ENCODE results near the gene NDRG4.

Gene NDRG4

DNA sequence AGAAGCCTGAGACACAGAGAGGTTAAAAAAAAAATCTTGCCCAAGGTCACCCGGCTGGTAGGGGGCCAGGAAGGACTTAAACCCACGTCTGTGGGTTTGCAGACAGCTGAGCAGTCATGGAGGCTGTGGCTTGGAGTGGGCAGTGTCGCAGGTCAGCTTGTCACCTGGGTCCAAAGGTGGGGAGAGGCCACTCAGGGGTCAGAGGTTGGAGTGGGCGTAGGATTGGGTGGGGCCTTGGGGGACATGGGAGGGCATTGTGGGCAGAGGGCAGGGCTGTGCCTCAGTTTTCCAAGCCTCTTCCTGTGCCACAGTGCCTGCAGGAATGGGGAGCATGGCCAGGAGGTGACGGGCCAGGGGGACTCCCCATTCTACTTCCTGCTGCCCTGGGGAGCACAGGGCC is 2.0 kb upstream of the NDRG4 start:
- ATAC-seq: no peak
- Mint-ChIP-seq H3K9me3 (no peaks in the 10 kb centered on the region), H3K36me3 (no peaks in the 10 kb centered on the region), H3K27ac (no peak overlapping the region), H3K4me3 (no peak overlapping the region), H3K27me3 (peaks cover 84% of the 10 kb centered on the region), H3K4me1 (peaks cover 46% of the 10 kb centered on the region)

DNA sequence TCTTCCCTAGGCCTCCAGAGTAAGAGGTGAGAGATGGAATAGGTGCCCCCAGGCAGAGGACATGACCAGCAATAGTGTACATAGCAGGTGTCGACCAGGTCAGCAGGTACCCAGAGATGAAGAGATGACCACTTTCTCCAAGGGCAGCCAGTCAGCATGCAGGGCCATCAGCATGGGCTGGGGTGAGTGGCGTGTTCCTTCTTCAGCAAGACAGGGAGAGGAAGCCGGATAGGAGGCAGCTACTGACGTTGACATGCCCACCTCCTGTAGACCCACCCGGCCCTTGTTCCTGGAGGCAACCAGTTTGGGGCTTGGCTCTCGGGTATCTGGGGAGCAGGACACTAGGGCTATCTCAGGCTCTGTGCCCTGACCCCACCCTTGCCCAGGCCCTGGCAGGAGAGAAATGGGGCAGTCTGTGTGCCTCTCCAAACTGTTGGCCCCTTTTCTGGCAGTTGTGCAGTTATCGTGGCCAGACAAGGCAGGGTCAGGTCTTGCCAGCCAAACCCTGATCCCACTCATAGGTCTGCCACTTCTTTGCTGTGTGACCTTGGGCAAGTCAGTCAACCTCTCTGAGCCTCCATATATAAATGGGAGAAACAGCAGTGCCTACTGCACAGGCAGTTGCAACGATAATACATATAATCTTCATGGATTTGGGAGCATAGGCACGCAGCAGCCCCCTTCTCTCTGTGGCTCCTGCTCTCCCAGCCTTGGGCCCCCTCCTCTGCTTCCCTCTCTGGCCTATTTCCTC is 1.4 kb upstream of the NDRG4 start:
- Mint-ChIP-seq H3K36me3 (no peaks in the 10 kb centered on the region), H3K9me3 (no peaks in the 10 kb centered on the region), H3K27ac (no peak overlapping the region), H3K27me3 (peaks cover 84% of the 10 kb centered on the region), H3K4me3 (no peak overlapping the region), H3K4me1 (peaks cover 46% of the 10 kb centered on the region)
- ATAC-seq: no peak

DNA sequence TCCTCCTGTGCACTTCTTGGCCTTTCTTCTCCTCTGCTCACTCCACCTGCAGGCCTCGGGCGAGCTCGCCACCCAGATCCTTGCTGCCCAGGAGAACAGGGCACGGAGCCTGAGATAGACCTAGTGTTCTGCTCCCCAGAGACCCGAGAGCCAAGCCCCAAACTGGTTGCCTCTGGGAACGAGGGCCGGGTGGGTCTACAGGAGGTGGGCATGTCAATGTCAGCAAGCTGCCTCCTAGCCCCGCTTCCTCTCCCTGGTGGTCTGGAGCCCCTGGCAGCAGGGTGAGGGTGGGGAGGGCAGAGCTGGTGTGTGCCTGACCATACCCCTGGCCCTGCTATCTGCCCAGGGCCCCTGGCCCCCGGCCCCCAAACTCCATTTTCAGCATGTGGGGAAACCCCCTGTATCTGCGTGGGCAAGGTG is 841 bp upstream of the NDRG4 start:
- no peak overlapping the region for H3K27ac Mint-ChIP-seq
- peaks cover 89% of the 10 kb centered on the region for H3K27me3 Mint-ChIP-seq
- no peak overlapping the region for H3K4me3 Mint-ChIP-seq
- H3K4me1 Mint-ChIP-seq: peaks cover 46% of the 10 kb centered on the region
- ATAC-seq: no peak
- H3K9me3 Mint-ChIP-seq: no peaks in the 10 kb centered on the region
- no peaks in the 10 kb centered on the region for H3K36me3 Mint-ChIP-seq

DNA sequence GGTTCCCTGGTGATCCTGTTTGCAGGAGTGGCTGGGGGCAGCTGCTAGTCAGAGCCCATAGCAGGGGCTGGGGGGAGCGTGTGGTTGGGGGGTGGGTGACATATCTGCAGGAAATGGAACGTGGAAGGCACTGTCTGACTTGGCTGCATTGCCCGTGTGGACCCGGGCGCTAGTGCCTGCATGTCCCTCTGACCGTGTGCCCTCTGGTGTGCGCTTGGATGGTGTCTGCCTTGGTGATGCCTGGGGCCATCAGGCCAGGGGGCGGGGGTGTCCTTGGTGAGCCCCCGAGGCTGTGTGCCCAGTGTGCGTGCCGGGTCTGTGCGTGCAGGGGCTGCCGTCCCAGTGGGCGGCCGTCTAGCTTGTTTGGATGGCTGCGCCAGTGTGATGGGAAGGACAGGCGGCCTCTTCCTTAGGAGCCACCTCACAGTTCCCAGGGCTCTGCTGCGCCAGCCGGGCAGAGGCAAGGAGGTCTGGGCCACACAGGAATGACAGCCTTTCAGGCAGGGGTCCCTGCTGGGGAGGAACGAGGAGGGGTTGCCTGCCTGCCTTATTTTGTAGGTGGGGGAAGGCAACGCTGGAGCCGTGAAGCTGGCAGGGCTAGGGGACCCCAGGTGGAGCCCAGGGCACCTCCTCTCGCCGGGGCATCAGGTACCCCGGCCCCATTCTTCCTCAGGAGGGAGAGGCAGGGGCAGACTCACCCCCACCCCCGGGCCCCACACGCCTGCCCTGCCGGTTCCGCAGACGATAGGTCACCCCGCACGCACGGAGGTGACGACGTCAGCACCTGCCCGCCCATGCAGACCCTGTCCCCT is 693 bp downstream of the NDRG4 start:
- Mint-ChIP-seq H3K4me3 (peak overlapping the region; percentile 77), H3K27ac (no peak overlapping the region), H3K27me3 (peaks cover 81% of the 10 kb centered on the region), H3K9me3 (no peaks in the 10 kb centered on the region), H3K4me1 (peaks cover 39% of the 10 kb centered on the region), H3K36me3 (no peaks in the 10 kb centered on the region)
- peak; percentile 31 for ATAC-seq

DNA sequence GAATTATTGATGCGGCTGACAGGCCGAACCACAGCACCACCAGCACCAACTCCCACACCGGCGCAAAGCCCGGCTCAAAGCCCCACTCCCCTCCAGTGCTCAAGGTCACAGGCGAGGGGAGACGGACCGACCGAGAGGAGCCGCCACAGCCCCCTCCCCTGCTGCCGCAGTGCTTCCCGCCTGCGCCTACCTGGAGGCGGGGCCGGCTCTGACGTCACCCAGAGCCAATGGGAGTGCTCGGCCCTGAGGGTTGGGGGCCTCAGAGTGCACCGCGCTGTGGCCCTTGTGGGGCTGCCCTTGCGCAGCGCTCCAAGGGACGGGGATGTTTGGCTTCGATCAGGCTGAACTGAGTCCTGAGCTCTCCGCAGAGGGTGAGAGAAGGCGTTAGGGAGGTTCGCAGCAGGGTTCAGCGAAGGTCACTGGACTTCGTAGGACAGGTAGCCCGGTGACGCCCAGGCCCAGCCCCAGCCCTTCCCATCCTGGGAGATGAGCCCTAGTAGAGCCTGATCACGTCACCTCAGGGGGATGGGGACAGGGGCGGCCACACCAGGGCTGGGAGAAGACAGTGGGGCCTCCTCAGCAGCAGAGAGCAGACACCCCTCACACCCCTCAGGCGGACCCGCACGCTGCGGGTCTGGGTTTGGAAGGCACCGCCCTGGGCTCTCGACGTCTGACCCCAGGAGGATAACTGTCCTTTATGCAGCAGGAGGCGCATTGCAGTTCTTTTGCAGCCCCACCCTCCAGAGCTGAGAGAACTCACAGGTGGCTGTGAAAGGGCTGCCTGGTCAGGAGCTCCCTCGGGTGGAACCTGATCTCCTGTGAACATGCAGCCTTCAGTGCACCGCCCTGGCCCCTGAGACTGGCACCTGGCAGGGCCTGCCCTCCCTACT is 1.5 kb downstream of the NDRG4 start:
- Mint-ChIP-seq H3K4me3 (peak overlapping the region; percentile 77), H3K27ac (no peak overlapping the region), H3K9me3 (no peaks in the 10 kb centered on the region), H3K4me1 (peaks cover 39% of the 10 kb centered on the region), H3K36me3 (no peaks in the 10 kb centered on the region), H3K27me3 (peaks cover 86% of the 10 kb centered on the region)
- peak; percentile 31 for ATAC-seq

DNA sequence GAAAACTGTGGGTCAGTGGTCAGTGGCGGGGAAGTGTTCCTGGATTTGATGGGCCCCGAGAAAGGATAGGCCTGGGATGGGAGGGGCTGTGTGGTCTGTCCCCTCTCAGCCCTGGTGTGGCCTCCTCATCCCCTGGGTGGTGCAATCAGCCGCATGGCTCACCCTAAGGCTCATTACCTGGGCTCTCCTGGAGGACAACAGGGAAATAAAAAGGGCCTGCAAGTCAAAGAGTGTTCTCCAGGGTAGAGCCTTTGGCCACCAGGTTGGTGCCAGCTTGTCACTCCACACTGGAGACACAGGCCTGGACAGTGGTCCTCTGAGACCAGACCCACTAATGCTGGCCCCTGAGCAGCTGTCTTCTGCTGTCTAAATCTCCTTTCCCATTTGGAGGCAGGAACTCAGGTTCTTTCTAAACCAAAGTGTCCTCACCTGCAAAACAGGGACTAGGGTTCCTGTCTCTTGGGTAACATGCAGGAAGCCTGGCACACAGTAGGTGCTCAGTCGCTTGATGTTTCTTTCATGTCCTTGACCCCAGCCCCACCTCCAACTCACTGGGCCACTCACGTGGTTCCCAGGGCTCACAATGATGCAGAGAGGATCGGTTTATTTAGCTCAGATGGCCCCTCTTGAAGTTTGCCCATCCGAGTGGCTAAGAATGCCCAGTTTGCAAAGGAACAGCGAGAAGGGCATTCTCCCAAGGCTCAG is 2.4 kb downstream of the NDRG4 start:
- H3K36me3 Mint-ChIP-seq: no peaks in the 10 kb centered on the region

DNA sequence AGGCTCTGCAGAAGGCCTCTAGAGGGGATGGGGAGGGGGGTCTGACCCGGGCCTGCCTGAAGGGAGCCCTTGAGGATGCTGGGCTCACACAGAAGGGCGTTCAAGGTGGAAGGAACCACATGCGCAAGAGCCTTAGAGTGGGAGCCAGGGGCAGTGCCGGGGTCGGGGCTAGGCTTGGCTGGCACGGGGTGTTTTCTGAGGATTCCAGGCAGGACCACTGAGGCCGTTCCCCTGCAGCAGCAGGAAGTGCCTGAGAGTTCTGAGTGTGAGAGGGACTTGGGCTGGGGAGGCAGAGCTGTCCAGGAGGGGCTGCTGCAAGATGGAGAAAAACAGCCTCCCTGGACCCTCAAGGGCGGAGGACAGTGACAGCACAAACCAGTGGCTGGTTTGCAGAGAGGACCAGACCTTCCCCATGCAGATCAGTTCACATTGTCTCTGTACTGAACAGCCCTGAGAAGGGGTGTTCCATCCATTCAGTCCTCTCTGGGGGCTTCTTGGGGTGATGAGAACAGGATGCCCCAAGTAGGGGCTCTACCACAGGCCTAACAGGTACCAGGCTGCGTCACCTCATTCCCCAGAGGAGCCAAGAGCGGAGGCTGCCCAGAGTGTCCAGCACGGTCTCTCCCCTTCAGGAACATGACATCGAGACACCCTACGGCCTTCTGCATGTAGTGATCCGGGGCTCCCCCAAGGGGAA is 3.4 kb downstream of the NDRG4 start:
- Mint-ChIP-seq H3K4me1 (peaks cover 30% of the 10 kb centered on the region), H3K36me3 (no peaks in the 10 kb centered on the region), H3K27ac (no peak overlapping the region), H3K4me3 (no peak overlapping the region), H3K27me3 (peaks cover 81% of the 10 kb centered on the region), H3K9me3 (no peaks in the 10 kb centered on the region)
- ATAC-seq: no peak

More for the DNA sequence above, 2.4 kb downstream of the NDRG4 start:
- Mint-ChIP-seq H3K4me3 (no peak overlapping the region), H3K27ac (no peak overlapping the region), H3K9me3 (no peaks in the 10 kb centered on the region), H3K4me1 (peaks cover 39% of the 10 kb centered on the region), H3K27me3 (peaks cover 86% of the 10 kb centered on the region)
- no peak for ATAC-seq

DNA sequence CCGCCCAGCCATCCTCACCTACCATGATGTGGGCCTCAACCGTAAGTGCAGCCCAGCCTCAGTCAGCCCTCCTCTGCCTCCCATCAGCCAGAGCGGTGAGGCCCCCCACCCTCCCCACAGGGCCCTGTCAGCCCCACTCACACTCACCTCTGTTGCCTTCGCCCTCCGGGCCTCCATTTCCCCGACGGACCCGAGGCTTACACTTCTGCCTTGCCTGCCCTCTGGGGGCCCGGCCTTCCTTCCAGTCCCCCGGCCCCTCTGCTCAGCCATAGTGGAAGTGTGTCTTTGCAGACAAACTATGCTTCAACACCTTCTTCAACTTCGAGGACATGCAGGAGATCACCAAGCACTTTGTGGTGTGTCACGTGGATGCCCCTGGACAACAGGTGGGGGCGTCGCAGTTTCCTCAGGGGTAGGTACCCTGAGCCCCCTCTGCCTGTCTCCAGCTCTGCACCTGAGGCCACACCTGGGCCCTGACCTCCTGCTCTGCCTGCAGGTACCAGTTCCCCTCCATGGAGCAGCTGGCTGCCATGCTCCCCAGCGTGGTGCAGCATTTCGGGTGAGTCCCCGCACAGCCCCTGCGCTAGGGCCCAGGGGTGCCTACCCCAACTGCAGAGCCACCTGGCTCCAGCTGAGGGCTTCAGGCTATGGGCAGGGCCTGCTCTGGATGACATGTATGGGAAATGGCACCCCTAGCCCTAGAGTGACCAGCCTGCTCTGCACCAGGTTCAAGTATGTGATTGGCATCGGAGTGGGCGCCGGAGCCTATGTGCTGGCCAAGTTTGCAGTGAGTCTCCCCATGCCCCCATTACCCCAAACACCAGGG is 4.1 kb downstream of the NDRG4 start:
- H3K4me1 Mint-ChIP-seq: peaks cover 30% of the 10 kb centered on the region
- no peak for ATAC-seq
- H3K9me3 Mint-ChIP-seq: no peaks in the 10 kb centered on the region
- H3K27me3 Mint-ChIP-seq: peaks cover 75% of the 10 kb centered on the region
- H3K4me3 Mint-ChIP-seq: no peak overlapping the region
- H3K27ac Mint-ChIP-seq: no peak overlapping the region
- H3K36me3 Mint-ChIP-seq: no peaks in the 10 kb centered on the region

DNA sequence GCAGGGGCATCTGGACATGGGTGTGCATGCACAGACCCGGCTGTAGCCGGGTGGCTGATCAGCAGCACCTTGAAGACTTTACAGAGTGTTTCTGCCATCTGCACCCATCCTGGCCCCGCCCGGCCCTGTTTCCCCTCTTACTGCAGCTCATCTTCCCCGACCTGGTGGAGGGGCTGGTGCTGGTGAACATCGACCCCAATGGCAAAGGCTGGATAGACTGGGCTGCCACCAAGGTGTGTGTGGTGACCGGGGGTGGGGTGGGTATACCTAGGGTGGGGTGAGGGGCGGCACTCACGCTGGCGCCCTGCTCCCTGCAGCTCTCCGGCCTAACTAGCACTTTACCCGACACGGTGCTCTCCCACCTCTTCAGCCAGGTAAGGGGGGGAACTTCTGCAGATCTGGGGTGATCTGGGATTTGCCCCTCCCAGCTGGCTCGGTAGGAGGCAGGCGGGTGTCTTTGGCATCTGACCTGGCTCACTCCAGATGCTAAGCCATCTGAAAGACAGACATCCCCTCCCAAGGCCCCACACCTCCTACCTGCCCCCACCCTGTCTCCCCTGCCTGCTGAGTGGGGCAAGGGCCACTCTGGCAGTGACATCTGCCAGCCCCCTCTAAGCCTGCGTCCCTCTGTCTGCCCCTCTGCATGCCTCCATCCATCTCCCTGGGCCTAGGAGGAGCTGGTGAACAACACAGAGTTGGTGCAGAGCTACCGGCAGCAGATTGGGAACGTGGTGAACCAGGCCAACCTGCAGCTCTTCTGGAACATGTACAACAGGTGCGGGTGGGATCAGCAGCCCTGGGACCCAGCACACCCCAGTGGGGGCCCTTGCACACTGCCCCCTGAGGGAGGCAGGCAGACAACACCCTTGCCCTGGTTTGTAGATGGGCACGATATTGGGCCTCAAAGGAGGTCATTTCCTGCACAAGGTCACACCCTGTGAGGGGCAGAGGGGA is 6.6 kb downstream of the NDRG4 start:
- Mint-ChIP-seq H3K27ac (no peak overlapping the region), H3K4me3 (no peak overlapping the region), H3K4me1 (peaks cover 13% of the 10 kb centered on the region), H3K36me3 (no peaks in the 10 kb centered on the region), H3K27me3 (peaks cover 54% of the 10 kb centered on the region), H3K9me3 (no peaks in the 10 kb centered on the region)
- no peak for ATAC-seq

DNA sequence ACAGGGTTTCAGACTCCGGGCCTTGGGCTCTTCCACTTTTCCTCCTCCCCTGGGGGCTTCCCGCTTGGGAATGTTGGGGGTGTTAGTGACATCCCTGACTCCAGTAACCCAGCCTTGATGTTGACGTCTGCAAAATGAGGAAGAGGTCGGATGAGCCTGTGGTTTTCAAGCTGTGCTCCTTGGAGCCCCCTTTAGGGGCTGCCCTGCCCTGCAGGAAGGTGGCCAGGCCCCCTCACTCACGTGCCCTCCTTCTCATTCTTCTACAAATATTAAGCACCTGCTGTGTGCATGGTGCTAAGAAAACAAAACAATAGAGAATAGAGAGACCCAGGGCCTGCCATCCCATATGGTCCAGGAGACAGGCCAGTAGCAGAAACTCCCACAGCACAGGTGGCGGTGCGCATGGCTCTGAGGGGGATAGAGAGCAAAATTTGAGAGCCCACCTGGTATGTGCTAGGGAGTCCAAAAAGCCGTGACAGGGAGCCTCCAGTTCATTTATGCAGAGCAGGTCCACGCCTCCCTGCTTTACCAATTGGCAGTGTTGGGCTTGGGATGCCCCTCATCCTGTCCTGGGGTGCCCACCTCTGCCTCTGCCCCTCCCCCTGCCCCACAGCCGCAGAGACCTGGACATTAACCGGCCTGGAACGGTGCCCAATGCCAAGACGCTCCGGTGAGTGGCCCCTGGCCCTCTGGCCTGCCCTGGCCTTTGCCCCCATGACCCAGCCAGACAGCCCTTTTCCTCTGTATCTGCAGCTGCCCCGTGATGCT is 7.4 kb downstream of the NDRG4 start:
- Mint-ChIP-seq H3K9me3 (no peaks in the 10 kb centered on the region), H3K36me3 (no peaks in the 10 kb centered on the region), H3K4me3 (no peak overlapping the region), H3K27me3 (peaks cover 46% of the 10 kb centered on the region), H3K27ac (no peak overlapping the region), H3K4me1 (peaks cover 13% of the 10 kb centered on the region)
- ATAC-seq: no peak

DNA sequence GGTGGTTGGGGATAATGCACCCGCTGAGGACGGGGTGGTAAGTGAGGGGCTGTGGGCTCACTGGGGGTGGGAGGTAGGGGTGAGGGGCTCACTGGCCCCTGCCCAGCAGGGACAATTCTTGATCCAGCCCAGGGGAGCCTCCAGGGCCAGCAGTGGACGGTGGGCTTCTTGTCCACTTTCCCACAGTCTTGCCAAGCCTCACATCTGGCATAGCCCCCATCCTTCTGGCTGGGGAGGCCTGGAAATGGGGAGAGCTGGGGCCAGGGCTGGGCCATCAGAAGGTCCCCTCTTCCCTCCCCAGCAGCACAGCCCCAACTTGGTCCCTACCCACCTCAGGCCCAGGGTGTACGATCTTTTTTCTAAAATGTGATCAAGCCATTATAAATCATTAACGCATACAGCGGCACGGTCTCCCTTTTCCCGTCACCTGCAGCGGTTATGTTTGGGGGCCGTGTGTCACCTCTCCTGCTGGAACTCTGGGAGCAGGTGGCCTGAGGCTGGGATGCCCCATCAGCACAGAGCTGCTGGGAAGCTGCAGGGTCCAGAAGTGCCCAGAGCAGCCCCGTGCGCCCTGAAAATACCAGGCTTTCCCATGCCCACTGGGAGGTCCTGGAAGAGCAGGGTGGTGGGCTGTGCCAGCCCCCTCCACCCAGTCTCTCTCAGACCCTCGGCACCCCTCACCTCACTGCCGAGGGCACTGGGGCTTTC is 8.2 kb downstream of the NDRG4 start:
- Mint-ChIP-seq H3K9me3 (no peaks in the 10 kb centered on the region), H3K4me3 (no peak overlapping the region), H3K4me1 (peaks cover 13% of the 10 kb centered on the region), H3K36me3 (no peaks in the 10 kb centered on the region), H3K27ac (no peak overlapping the region), H3K27me3 (peaks cover 38% of the 10 kb centered on the region)
- ATAC-seq: no peak

All from stimulated activated memory B cell treated with anti-CD40 and anti-IgM and Interleukin-4, amounts not matched to agents 10 μg/mL and 1 μg/mL and 100 μg/mL, for 72 hours (primary cell).